HepG2 (cell line): ENCODE data around the gene NFKBIA. TPM values are rescaled to one million over a fixed set of nuclear protein-coding genes. Genes with fewer than 3 reads are reported as not detected.
A peak's percentile ranks its signal among the peaks of the same experiment; 100 is the strongest.

Experiments used
- ARNT ChIP-seq: fragments of 450-650 bp; IDR thresholded peaks from 2 replicates; pipeline ENCODE4 v1.6.1; 2017
- CHD4 ChIP-seq: fragments of 200-600 bp; sonication (generic); IDR thresholded peaks from 2 replicates; pipeline ENCODE4 v1.7.0; 2017; ENCODE audit warnings: mild to moderate bottlenecking, low read length, borderline replicate concordance
- HOXA7 ChIP-seq: sonication (generic); formaldehyde crosslinking; IDR thresholded peaks from 2 replicates; pipeline ENCODE4 v1.8.1; 2022; ENCODE audit warnings: mild to moderate bottlenecking, missing genetic modification reagents, moderate library complexity
- ISX ChIP-seq: sonication (generic); formaldehyde crosslinking; conservative IDR thresholded peaks from 2 replicates; pipeline ENCODE4 v1.5.0; 2020; ENCODE audit warnings: missing genetic modification reagents
- KDM2A ChIP-seq: sonication (generic); formaldehyde crosslinking; IDR thresholded peaks from 2 replicates; pipeline ENCODE4 v1.4.0; 2020; ENCODE audit warnings: low read depth, missing genetic modification reagents, borderline replicate concordance
- NFKBIZ ChIP-seq: IDR thresholded peaks from 2 replicates; pipeline ENCODE4 v1.6.1; 2018; ENCODE audit warnings: missing genetic modification reagents, missing compliant biosample characterization
- NKX3-1 ChIP-seq: sonication (generic); formaldehyde crosslinking; IDR thresholded peaks from 2 replicates; pipeline ENCODE4 v1.5.0; 2020; ENCODE audit warnings: missing genetic modification reagents
- SIN3A ChIP-seq: IDR thresholded peaks from 2 replicates; pipeline ENCODE4 v1.6.1; 2011; ENCODE audit warnings: low read depth, mild to moderate bottlenecking, control low read depth, low read length, borderline replicate concordance
- SMARCC2 ChIP-seq: fragments of 450-650 bp; IDR thresholded peaks from 2 replicates; pipeline ENCODE4 v1.6.1; 2017; ENCODE audit warnings: antibody characterized with exemption, mild to moderate bottlenecking
- SRSF9 ChIP-seq: fragments of 200-400 bp; formaldehyde crosslinking; IDR thresholded peaks from 2 replicates; pipeline ENCODE4 v1.6.1; 2018; ENCODE audit warnings: borderline replicate concordance, mild to moderate bottlenecking, low read depth, low read length; ENCODE audit not compliant: insufficient read depth, poor library complexity, severe bottlenecking
- SRY ChIP-seq: sonication (generic); formaldehyde crosslinking; IDR thresholded peaks from 2 replicates; pipeline ENCODE4 v1.8.0; 2022; ENCODE audit warnings: mild to moderate bottlenecking, missing genetic modification reagents
- YEATS4 ChIP-seq: sonication (generic); formaldehyde crosslinking; IDR thresholded peaks from 2 replicates; pipeline ENCODE4 v1.4.0; 2020; ENCODE audit warnings: missing genetic modification reagents, borderline replicate concordance
- ZBTB20 ChIP-seq: sonication (generic); formaldehyde crosslinking; IDR thresholded peaks from 2 replicates; pipeline ENCODE4 v1.8.1; 2023; ENCODE audit warnings: missing genetic modification reagents, low read depth, mild to moderate bottlenecking, borderline replicate concordance
- ZFP36L2 ChIP-seq: sonication (generic); formaldehyde crosslinking; IDR thresholded peaks from 2 replicates; pipeline ENCODE4 v1.4.0; 2020; ENCODE audit warnings: missing genetic modification reagents
- ZNF773 ChIP-seq: sonication (generic); formaldehyde crosslinking; IDR thresholded peaks from 2 replicates; pipeline ENCODE4 v1.4.0; 2020; ENCODE audit warnings: missing genetic modification reagents, borderline replicate concordance
- polyA plus RNA-seq, 8 experiments: library from polyadenylated mRNA; depleted of rRNA in 3 of 8; stranded (reverse) in 7 of 8; unstranded in 1 of 8; fragments of >200 nt; fragmentation: Illumina TruSeq in 4 of 8; extraction: Trizol in 4 of 8; gene quantifications; 2 replicates each; pipeline versions ENCODE4 v1.2.1 to v1.2.3, GENCODE V29; 2011 to 2016; ENCODE audit warnings: low read depth in 4 of 8, missing spikeins in 1 of 8, mixed read lengths in 1 of 8; ENCODE audit not compliant: insufficient read depth in 1 of 8
- total RNA-seq, 5 experiments: library from RNA; depleted of rRNA; stranded (reverse); fragments of >200 nt; fragmentation: Illumina TruSeq; extraction: Trizol; gene quantifications; 2 replicates each; pipeline ENCODE4 v1.2.3, GENCODE V29; 2016; ENCODE audit warnings: low read depth in 1 of 5
- TF ChIP-seq, protein P1 (sequence below): sonication (generic); formaldehyde crosslinking; IDR thresholded peaks from 2 replicates; pipeline ENCODE4 v1.4.0; 2020; ENCODE audit warnings: missing genetic modification reagents
- TF ChIP-seq, protein P2 (sequence below): conservative IDR thresholded peaks from 2 replicates; pipeline ENCODE4 v1.6.1; 2018; ENCODE audit warnings: missing genetic modification reagents
- TF ChIP-seq, protein P3 (sequence below): sonication (generic); formaldehyde crosslinking; IDR thresholded peaks from 2 replicates; pipeline ENCODE4 v1.5.0; 2020; ENCODE audit warnings: mild to moderate bottlenecking, missing genetic modification reagents, moderate library complexity
- TF ChIP-seq, protein P4 (sequence below): sonication (generic); formaldehyde crosslinking; IDR thresholded peaks from 2 replicates; pipeline ENCODE4 v1.4.0; 2020; ENCODE audit warnings: mild to moderate bottlenecking, missing genetic modification reagents, borderline replicate concordance
- TF ChIP-seq, protein P5 (sequence below): sonication (generic); formaldehyde crosslinking; conservative IDR thresholded peaks from 2 replicates; pipeline ENCODE4 v1.8.0; 2022; ENCODE audit warnings: low read depth, missing genetic modification reagents
- TF ChIP-seq, protein P6 (sequence below): sonication (generic); formaldehyde crosslinking; IDR thresholded peaks from 2 replicates; pipeline ENCODE4 v1.5.1; 2020; ENCODE audit warnings: missing genetic modification reagents, mild to moderate bottlenecking, borderline replicate concordance

Gene NFKBIA
- total and polyA plus RNA-seq, 2 of the 13 experiments (the other 11 are each of a cell fraction or from before 2014, with no cell fraction given) = 197 to 319 TPM

DNA sequence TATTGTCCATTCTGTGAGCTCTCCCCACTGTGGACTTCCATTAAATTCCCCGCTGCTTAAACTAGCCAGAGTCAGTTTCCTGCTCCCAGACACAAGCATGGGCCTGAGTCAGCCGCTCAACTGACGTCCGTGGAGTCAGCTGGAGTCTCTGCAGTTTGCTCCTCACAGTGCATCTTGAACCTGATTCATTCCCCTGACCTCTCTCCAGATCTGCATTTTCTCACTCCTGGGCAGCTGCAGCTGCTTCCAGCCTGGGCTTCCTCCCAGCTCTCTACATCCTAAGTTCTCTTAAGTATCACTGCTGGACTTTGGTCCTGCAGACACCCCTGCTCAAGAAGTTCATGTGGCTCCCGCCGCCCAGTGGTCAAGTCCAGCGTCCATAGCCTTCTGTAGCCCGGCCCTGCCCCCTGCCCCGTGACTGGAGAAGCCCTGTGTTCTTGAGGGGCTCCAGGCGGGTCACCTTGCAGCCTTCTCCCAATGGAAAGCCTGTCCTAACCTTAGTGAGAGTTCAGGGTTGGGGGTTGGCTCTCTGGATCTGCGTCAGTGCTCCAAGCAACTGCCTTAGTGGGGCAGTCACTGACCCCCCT is 20.0 kb downstream of the NFKBIA start (continued):
- TF ChIP-seq, protein P1, sequence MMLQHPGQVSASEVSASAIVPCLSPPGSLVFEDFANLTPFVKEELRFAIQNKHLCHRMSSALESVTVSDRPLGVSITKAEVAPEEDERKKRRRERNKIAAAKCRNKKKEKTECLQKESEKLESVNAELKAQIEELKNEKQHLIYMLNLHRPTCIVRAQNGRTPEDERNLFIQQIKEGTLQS (CRISPR knock-in tag) = no peak
- TF ChIP-seq SRSF9 (no peak), SIN3A (peak; percentile 83; the same call in 1 of the 2 replicates), ZBTB20 (CRISPR knock-in tag) (no peak), NKX3-1 (CRISPR knock-in tag) (no peak), ISX (no peak; the same call in 1 of the 2 replicates), ZFP36L2 (CRISPR knock-in tag) (no peak), SMARCC2 (no peak), ZNF773 (CRISPR knock-in tag) (peak; percentile 36; the same call in 1 of the 2 replicates), NFKBIZ (no peak), SRY (CRISPR knock-in tag) (no peak; the same call in 1 of the 2 replicates), YEATS4 (CRISPR knock-in tag) (no peak; the same call in 1 of the 2 replicates), CHD4 (no peak), ARNT (no peak), KDM2A (CRISPR knock-in tag) (peak; percentile 35; the same call in 1 of the 2 replicates), HOXA7 (no peak)
- TF ChIP-seq, protein P2, sequence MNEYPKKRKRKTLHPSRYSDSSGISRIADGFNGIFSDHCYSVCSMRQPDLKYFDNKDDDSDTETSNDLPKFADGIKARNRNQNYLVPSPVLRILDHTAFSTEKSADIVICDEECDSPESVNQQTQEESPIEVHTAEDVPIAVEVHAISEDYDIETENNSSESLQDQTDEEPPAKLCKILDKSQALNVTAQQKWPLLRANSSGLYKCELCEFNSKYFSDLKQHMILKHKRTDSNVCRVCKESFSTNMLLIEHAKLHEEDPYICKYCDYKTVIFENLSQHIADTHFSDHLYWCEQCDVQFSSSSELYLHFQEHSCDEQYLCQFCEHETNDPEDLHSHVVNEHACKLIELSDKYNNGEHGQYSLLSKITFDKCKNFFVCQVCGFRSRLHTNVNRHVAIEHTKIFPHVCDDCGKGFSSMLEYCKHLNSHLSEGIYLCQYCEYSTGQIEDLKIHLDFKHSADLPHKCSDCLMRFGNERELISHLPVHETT = no peak
- TF ChIP-seq, protein P3, sequence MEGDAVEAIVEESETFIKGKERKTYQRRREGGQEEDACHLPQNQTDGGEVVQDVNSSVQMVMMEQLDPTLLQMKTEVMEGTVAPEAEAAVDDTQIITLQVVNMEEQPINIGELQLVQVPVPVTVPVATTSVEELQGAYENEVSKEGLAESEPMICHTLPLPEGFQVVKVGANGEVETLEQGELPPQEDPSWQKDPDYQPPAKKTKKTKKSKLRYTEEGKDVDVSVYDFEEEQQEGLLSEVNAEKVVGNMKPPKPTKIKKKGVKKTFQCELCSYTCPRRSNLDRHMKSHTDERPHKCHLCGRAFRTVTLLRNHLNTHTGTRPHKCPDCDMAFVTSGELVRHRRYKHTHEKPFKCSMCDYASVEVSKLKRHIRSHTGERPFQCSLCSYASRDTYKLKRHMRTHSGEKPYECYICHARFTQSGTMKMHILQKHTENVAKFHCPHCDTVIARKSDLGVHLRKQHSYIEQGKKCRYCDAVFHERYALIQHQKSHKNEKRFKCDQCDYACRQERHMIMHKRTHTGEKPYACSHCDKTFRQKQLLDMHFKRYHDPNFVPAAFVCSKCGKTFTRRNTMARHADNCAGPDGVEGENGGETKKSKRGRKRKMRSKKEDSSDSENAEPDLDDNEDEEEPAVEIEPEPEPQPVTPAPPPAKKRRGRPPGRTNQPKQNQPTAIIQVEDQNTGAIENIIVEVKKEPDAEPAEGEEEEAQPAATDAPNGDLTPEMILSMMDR (CRISPR knock-in tag) = peak; percentile 82
- TF ChIP-seq, protein P4, sequence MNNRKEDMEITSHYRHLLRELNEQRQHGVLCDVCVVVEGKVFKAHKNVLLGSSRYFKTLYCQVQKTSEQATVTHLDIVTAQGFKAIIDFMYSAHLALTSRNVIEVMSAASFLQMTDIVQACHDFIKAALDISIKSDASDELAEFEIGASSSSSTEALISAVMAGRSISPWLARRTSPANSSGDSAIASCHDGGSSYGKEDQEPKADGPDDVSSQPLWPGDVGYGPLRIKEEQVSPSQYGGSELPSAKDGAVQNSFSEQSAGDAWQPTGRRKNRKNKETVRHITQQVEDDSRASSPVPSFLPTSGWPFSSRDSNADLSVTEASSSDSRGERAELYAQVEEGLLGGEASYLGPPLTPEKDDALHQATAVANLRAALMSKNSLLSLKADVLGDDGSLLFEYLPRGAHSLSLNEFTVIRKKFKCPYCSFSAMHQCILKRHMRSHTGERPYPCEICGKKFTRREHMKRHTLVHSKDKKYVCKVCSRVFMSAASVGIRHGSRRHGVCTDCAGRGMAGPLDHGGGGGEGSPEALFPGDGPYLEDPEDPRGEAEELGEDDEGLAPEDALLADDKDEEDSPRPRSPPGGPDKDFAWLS (CRISPR knock-in tag) = no peak; the same call in 1 of the 2 replicates
- TF ChIP-seq, protein P5, sequence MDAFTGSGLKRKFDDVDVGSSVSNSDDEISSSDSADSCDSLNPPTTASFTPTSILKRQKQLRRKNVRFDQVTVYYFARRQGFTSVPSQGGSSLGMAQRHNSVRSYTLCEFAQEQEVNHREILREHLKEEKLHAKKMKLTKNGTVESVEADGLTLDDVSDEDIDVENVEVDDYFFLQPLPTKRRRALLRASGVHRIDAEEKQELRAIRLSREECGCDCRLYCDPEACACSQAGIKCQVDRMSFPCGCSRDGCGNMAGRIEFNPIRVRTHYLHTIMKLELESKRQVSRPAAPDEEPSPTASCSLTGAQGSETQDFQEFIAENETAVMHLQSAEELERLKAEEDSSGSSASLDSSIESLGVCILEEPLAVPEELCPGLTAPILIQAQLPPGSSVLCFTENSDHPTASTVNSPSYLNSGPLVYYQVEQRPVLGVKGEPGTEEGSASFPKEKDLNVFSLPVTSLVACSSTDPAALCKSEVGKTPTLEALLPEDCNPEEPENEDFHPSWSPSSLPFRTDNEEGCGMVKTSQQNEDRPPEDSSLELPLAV (CRISPR knock-in tag) = no peak
- TF ChIP-seq, protein P6, sequence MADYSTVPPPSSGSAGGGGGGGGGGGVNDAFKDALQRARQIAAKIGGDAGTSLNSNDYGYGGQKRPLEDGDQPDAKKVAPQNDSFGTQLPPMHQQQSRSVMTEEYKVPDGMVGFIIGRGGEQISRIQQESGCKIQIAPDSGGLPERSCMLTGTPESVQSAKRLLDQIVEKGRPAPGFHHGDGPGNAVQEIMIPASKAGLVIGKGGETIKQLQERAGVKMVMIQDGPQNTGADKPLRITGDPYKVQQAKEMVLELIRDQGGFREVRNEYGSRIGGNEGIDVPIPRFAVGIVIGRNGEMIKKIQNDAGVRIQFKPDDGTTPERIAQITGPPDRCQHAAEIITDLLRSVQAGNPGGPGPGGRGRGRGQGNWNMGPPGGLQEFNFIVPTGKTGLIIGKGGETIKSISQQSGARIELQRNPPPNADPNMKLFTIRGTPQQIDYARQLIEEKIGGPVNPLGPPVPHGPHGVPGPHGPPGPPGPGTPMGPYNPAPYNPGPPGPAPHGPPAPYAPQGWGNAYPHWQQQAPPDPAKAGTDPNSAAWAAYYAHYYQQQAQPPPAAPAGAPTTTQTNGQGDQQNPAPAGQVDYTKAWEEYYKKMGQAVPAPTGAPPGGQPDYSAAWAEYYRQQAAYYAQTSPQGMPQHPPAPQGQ (CRISPR knock-in tag) = no peak
